GM12872 (cell line): ENCODE results near the gene LRTM2.

Experiments
- CTCF ChIP-seq: IDR thresholded peaks from 3 replicates; pipeline ENCODE4 v1.5.1; 2011; ENCODE audit warnings: low read depth, mild to moderate bottlenecking, low read length, moderate library complexity; ENCODE audit not compliant: insufficient read depth

LRTM2 gene

GRCh38 chr12:1843641-1844005 is 23.3 kb downstream of the LRTM2 start:
- TF ChIP-seq CTCF: no peak

- TF ChIP-seq CTCF: no peak
Observed at GRCh38 chr12:1844223-1844622, 23.9 kb downstream of the LRTM2 start.

- no peak for TF ChIP-seq CTCF
Observed at GRCh38 chr12:1844661-1845409, 24.5 kb downstream of the LRTM2 start.

GRCh38 chr12:1845427-1845826 is 25.1 kb downstream of the LRTM2 start:
- no peak for TF ChIP-seq CTCF

GRCh38 chr12:1845886-1846285 is 25.5 kb downstream of the LRTM2 start:
- TF ChIP-seq CTCF: no peak

GRCh38 chr12:1846421-1847405 is 26.3 kb downstream of the LRTM2 start:
- TF ChIP-seq CTCF: no peak

- TF ChIP-seq CTCF: no peak
Observed at GRCh38 chr12:1847411-1847810, 27.0 kb downstream of the LRTM2 start.
